Progenitor cell of endocrine pancreas (in vitro differentiated cells): ENCODE results near the gene TMEM179B. TPM values are rescaled to one million over a fixed set of nuclear protein-coding genes. Genes with fewer than 3 reads are reported as not detected.

Source experiments
- DNase-seq: peaks from one replicate; pipeline ENCODE4 v3.0.0; 2021; ENCODE audit warnings: low spot score; ENCODE audit not compliant: unreplicated experiment
- H3K27ac Mint-ChIP-seq: 2 replicates; pipeline ENCODE4 v1.8.0; 2021; ENCODE audit warnings: mild to moderate bottlenecking, moderate library complexity, mixed read lengths
- H3K27me3 Mint-ChIP-seq: 2 replicates; pipeline ENCODE4 v1.8.0; 2021; ENCODE audit warnings: mixed read lengths
- H3K36me3 Mint-ChIP-seq: 2 replicates; pipeline ENCODE4 v1.8.0; 2022; ENCODE audit warnings: mixed read lengths; ENCODE audit not compliant: insufficient read depth
- H3K4me1 Mint-ChIP-seq: 2 replicates; pipeline ENCODE4 v1.8.0; 2021; ENCODE audit warnings: low read depth, mixed read lengths
- H3K4me3 Mint-ChIP-seq: 2 replicates; pipeline ENCODE4 v1.8.0; 2021; ENCODE audit warnings: low read depth, mild to moderate bottlenecking, moderate library complexity, mixed read lengths
- H3K9me3 Mint-ChIP-seq: 2 replicates; pipeline ENCODE4 v1.8.0; 2021; ENCODE audit warnings: low read depth, mixed read lengths
- CTCF ChIP-seq: fragments of 200-600 bp; sonication (generic); IDR thresholded peaks from one replicate; pipeline ENCODE4 v1.5.0; 2021; ENCODE audit warnings: antibody characterized with exemption, mild to moderate bottlenecking; ENCODE audit not compliant: unreplicated experiment
- total RNA-seq: library from RNA; stranded (reverse); gene quantifications from 2 replicates; pipeline ENCODE4 v1.2.1, GENCODE V29; 2021

The TMEM179B gene
- total RNA-seq, 1 donor from 2014 or later: 38.4 TPM

- H3K4me1 Mint-ChIP-seq: peaks cover 22% of the 10 kb centered on the region
- peak overlapping the region; percentile 91 for H3K27ac Mint-ChIP-seq
- no peak for TF ChIP-seq CTCF
- peak overlapping the region; percentile 86 for H3K4me3 Mint-ChIP-seq
- H3K36me3 Mint-ChIP-seq: peaks cover 22% of the 10 kb centered on the region
- DNase-seq: no peak
- H3K27me3 Mint-ChIP-seq: no peaks in the 10 kb centered on the region
- H3K9me3 Mint-ChIP-seq: no peaks in the 10 kb centered on the region
Measured at GRCh38 chr11:62792202-62792575, 5.0 kb downstream of the TMEM179B start.

GRCh38 chr11:62794201-62794775 lies 7.1 kb downstream of the TMEM179B start:
- Mint-ChIP-seq H3K36me3 (peaks cover 29% of the 10 kb centered on the region), H3K27me3 (no peaks in the 10 kb centered on the region), H3K4me3 (no peak overlapping the region), H3K9me3 (no peaks in the 10 kb centered on the region), H3K27ac (peak overlapping the region; percentile 41), H3K4me1 (peaks cover 17% of the 10 kb centered on the region)
- no peak for TF ChIP-seq CTCF
- DNase-seq: no peak

GRCh38 chr11:62796281-62796680 lies 9.1 kb downstream of the TMEM179B start:
- no peak overlapping the region for H3K4me3 Mint-ChIP-seq
- H3K27ac Mint-ChIP-seq: peak overlapping the region; percentile 56
- TF ChIP-seq CTCF: no peak
- H3K36me3 Mint-ChIP-seq: peaks cover 36% of the 10 kb centered on the region
- DNase-seq: no peak
- no peaks in the 10 kb centered on the region for H3K9me3 Mint-ChIP-seq
- no peaks in the 10 kb centered on the region for H3K27me3 Mint-ChIP-seq
- peaks cover 8% of the 10 kb centered on the region for H3K4me1 Mint-ChIP-seq

GRCh38 chr11:62799486-62799885 lies 12.3 kb downstream of the TMEM179B start:
- Mint-ChIP-seq H3K4me3 (no peak overlapping the region), H3K4me1 (peaks cover 7% of the 10 kb centered on the region), H3K27ac (no peak overlapping the region), H3K9me3 (no peaks in the 10 kb centered on the region), H3K27me3 (no peaks in the 10 kb centered on the region), H3K36me3 (peaks cover 37% of the 10 kb centered on the region)
- TF ChIP-seq CTCF: no peak
- no peak for DNase-seq

GRCh38 chr11:62801071-62801470 lies 13.9 kb downstream of the TMEM179B start:
- no peaks in the 10 kb centered on the region for H3K27me3 Mint-ChIP-seq
- H3K27ac Mint-ChIP-seq: no peak overlapping the region

More at GRCh38 chr11:62801071-62801470, 13.9 kb downstream of the TMEM179B start:
- TF ChIP-seq CTCF: no peak
- H3K9me3 Mint-ChIP-seq: no peaks in the 10 kb centered on the region
- H3K4me1 Mint-ChIP-seq: peaks cover 11% of the 10 kb centered on the region
- no peak for DNase-seq
- no peak overlapping the region for H3K4me3 Mint-ChIP-seq
- peaks cover 27% of the 10 kb centered on the region for H3K36me3 Mint-ChIP-seq
